ENCODE results near the gene DDX4.
"Not testable (repeated sequence)": the region's sequence is repeated elsewhere in the genome, so short reads cannot be mapped to it uniquely, and the experiment has no call there.

The DDX4 gene

GRCh38 chr5:55712023-55712859 lies 25.6 kb upstream of the DDX4 start, which contains the start of gene SLC38A9:
TSS of gene SLC38A9 (minus strand) at chr5:55712324. CDS start at chr5:55697958, 14,366 bp downstream.
- TF ChIP-seq CTCF (IDR thresholded peaks at IDR 0.05; ENCODE audit: low read length, missing control alignments), result no peak
- DNase-seq (ENCODE audit: low read depth), result peak; percentile 94
- H3K4me3 ChIP-seq (replicated peaks; ENCODE audit: low read depth, low read length), result peak within 1 kb of the TSS; percentile 98

- DNase-seq (ENCODE audit: low read depth), result no peak
- no peak overlapping the region for H3K4me3 ChIP-seq (replicated peaks; ENCODE audit: low read depth, low read length)
- TF ChIP-seq CTCF (IDR thresholded peaks at IDR 0.05; ENCODE audit: low read length, missing control alignments), result no peak
These were observed 24.0 kb upstream of the DDX4 start for GRCh38 chr5:55713871-55714270.

GRCh38 chr5:55714339-55714738 lies 23.5 kb upstream of the DDX4 start:
- TF ChIP-seq CTCF (IDR thresholded peaks at IDR 0.05; ENCODE audit: low read length, missing control alignments), result no peak
- no peak overlapping the region for H3K4me3 ChIP-seq (replicated peaks; ENCODE audit: low read depth, low read length)
- no peak for DNase-seq (ENCODE audit: low read depth)

- DNase-seq (ENCODE audit: low read depth), result no peak
- no peak overlapping the region for H3K4me3 ChIP-seq (replicated peaks; ENCODE audit: low read depth, low read length)
- TF ChIP-seq CTCF (IDR thresholded peaks at IDR 0.05; ENCODE audit: low read length, missing control alignments), result no peak
These were observed 23.1 kb upstream of the DDX4 start for GRCh38 chr5:55714749-55715148.

GRCh38 chr5:55715519-55716078 lies 22.3 kb upstream of the DDX4 start:
- DNase-seq (ENCODE audit: low read depth), result no peak
- TF ChIP-seq CTCF (IDR thresholded peaks at IDR 0.05; ENCODE audit: low read length, missing control alignments), result no peak
- H3K4me3 ChIP-seq (replicated peaks; ENCODE audit: low read depth, low read length), result no peak overlapping the region

GRCh38 chr5:55719026-55719425 lies 18.8 kb upstream of the DDX4 start:
- DNase-seq (ENCODE audit: low read depth); H3K4me3 ChIP-seq (replicated peaks; ENCODE audit: low read depth, low read length): not testable (repeated sequence)

GRCh38 chr5:55720188-55720703 lies 17.6 kb upstream of the DDX4 start:
- no peak overlapping the region for H3K4me3 ChIP-seq (replicated peaks; ENCODE audit: low read depth, low read length)
- DNase-seq (ENCODE audit: low read depth), result no peak
- no peak for TF ChIP-seq CTCF (IDR thresholded peaks at IDR 0.05; ENCODE audit: low read length, missing control alignments)
